Measurements from ENCODE around the gene TTC12.

DNA sequence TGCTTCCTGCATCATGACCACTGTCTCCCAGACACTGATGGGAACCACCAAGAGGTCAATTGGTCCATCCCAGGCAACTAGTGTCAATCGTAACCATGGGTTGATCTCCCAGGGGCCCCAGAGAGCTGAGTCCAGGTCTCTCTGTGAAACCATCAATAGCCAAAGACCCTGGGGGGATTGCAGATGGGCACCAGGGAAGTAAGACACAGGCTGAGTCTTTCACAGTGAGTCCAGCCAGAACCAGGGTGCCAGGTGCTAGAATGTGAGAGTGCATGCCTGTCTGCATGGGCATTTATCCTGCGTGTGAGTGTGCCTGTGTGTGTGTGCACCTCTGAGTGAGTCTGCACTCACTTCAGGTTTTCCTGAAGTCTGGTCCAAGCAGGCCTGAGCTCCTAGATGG, 45.3 kb upstream of the TTC12 start:
- TF ChIP-seq, protein P1, sequence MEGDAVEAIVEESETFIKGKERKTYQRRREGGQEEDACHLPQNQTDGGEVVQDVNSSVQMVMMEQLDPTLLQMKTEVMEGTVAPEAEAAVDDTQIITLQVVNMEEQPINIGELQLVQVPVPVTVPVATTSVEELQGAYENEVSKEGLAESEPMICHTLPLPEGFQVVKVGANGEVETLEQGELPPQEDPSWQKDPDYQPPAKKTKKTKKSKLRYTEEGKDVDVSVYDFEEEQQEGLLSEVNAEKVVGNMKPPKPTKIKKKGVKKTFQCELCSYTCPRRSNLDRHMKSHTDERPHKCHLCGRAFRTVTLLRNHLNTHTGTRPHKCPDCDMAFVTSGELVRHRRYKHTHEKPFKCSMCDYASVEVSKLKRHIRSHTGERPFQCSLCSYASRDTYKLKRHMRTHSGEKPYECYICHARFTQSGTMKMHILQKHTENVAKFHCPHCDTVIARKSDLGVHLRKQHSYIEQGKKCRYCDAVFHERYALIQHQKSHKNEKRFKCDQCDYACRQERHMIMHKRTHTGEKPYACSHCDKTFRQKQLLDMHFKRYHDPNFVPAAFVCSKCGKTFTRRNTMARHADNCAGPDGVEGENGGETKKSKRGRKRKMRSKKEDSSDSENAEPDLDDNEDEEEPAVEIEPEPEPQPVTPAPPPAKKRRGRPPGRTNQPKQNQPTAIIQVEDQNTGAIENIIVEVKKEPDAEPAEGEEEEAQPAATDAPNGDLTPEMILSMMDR (conservative IDR thresholded peaks at IDR 0.05; ENCODE audit: low read depth, low read length), result no peak
- TF ChIP-seq, protein P2, sequence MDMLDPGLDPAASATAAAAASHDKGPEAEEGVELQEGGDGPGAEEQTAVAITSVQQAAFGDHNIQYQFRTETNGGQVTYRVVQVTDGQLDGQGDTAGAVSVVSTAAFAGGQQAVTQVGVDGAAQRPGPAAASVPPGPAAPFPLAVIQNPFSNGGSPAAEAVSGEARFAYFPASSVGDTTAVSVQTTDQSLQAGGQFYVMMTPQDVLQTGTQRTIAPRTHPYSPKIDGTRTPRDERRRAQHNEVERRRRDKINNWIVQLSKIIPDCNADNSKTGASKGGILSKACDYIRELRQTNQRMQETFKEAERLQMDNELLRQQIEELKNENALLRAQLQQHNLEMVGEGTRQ (IDR thresholded peaks at IDR 0.05; ENCODE audit: low read depth, low read length), result no peak
- TF ChIP-seq MAZ (IDR thresholded peaks at IDR 0.05; ENCODE audit: borderline replicate concordance, low read depth, low read length) (no peak), RAD21 (IDR thresholded peaks at IDR 0.05; ENCODE audit: low read length) (no peak), POLR2A (IDR thresholded peaks at IDR 0.05; ENCODE audit: low read depth, low read length) (no peak), MXI1 (IDR thresholded peaks at IDR 0.05; ENCODE audit: borderline replicate concordance, low read depth, low read length) (no peak)
- TF ChIP-seq, protein P3, sequence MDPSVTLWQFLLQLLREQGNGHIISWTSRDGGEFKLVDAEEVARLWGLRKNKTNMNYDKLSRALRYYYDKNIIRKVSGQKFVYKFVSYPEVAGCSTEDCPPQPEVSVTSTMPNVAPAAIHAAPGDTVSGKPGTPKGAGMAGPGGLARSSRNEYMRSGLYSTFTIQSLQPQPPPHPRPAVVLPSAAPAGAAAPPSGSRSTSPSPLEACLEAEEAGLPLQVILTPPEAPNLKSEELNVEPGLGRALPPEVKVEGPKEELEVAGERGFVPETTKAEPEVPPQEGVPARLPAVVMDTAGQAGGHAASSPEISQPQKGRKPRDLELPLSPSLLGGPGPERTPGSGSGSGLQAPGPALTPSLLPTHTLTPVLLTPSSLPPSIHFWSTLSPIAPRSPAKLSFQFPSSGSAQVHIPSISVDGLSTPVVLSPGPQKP (IDR thresholded peaks at IDR 0.05; ENCODE audit: borderline replicate concordance, low read depth, low read length), result no peak

Measured in IMR-90 (cell line).